T-cell (primary cell): Measurements from ENCODE around the gene SP8. TPM values are rescaled to one million over a fixed set of nuclear protein-coding genes. Genes with fewer than 3 reads are reported as not detected.

ENCODE experiments used
- ATAC-seq, 4 experiments: fragments of 200-7000 bp in 3 of 4; fragments of 150-1000 bp in 1 of 4; cut with Tn5 transposase; replicated peaks in 1 of 4; 1 replicate in 3 of 4; 2 replicates in 1 of 4; pipeline ENCODE4 v1.10.0; 2021; ENCODE audit warnings: moderate library complexity in 3 of 4, mild to moderate bottlenecking in 2 of 4, moderate number of reproducible peaks in 1 of 4
- CTCF ChIA-PET, 2 donors: fragments of 300-600 bp; sonication (Branson Sonifier 250); formaldehyde crosslinking; loops; one replicate each; lab custom pipeline; 2022; ENCODE audit warnings: antibody characterized with exemption in 2 of 2; lab: Charles Lee
- POLR2A ChIA-PET, 2 donors: fragments of 300-600 bp; sonication (Branson Sonifier 250); formaldehyde crosslinking; loops; one replicate each; lab custom pipeline; 2022; ENCODE audit warnings: antibody characterized with exemption in 2 of 2; lab: Charles Lee
- DNase-seq, 35 experiments: peaks; one replicate each; pipeline versions ENCODE4 v3.0.0 to v3.0.0-alpha.2; 2013 to 2023
- H3K27ac ChIP-seq: one replicate; pipeline ENCODE4 v1.5.1; 2013; ENCODE audit warnings: low read length
- H3K27me3 ChIP-seq, 2 experiments: replicated peaks in 1 of 2; 1 replicate in 1 of 2; 2 replicates in 1 of 2; pipeline versions ENCODE4 v1.6.1 to v1.7.0; 2013; ENCODE audit warnings: low read length in 1 of 2, mixed read lengths in 1 of 2; ENCODE audit not compliant: control insufficient read depth in 2 of 2, insufficient read depth in 2 of 2; ENCODE audit errors: extremely low read depth in 1 of 2
- H3K36me3 ChIP-seq, 2 donors: 1 replicate in 1 of 2; 2 replicates in 1 of 2; pipeline versions ENCODE4 v1.6.1 to v1.7.0; 2013; ENCODE audit warnings: low read length in 1 of 2; ENCODE audit not compliant: control insufficient read depth in 2 of 2, insufficient read depth in 1 of 2; ENCODE audit errors: extremely low read depth in 1 of 2
- H3K4me1 ChIP-seq, 2 experiments: 1 replicate in 1 of 2; 2 replicates in 1 of 2; pipeline versions ENCODE4 v1.6.1 to v1.7.0; 2013; ENCODE audit warnings: low read length in 2 of 2, mixed read lengths in 1 of 2; ENCODE audit not compliant: insufficient read depth in 2 of 2, control insufficient read depth in 1 of 2; ENCODE audit errors: extremely low read depth in 1 of 2
- H3K4me3 ChIP-seq, 2 donors: 1 replicate in 1 of 2; 2 replicates in 1 of 2; pipeline versions ENCODE4 v1.5.1 to v1.7.0; 2013; ENCODE audit warnings: mild to moderate bottlenecking in 2 of 2, low read length in 1 of 2, moderate library complexity in 1 of 2; ENCODE audit not compliant: control insufficient read depth in 1 of 2; ENCODE audit errors: extremely low read depth in 1 of 2
- H3K9me3 ChIP-seq: 2 replicates; pipeline ENCODE4 v1.7.0; 2013
- H3K27ac Mint-ChIP-seq, 2 donors: one replicate each; pipeline ENCODE4 v1.8.0; 2020 to 2021; ENCODE audit warnings: mild to moderate bottlenecking in 2 of 2, mixed read lengths in 2 of 2
- H3K27me3 Mint-ChIP-seq, 2 donors: one replicate each; pipeline ENCODE4 v1.8.0; 2021 to 2022; ENCODE audit warnings: mixed read lengths in 2 of 2
- H3K36me3 Mint-ChIP-seq: one replicate; pipeline ENCODE4 v1.8.0; 2021; ENCODE audit warnings: mixed read lengths
- H3K4me1 Mint-ChIP-seq, 3 donors: one replicate each; pipeline ENCODE4 v1.8.0; 2020 to 2022; ENCODE audit warnings: mixed read lengths in 3 of 3, mild to moderate bottlenecking in 1 of 3
- H3K4me3 Mint-ChIP-seq, 3 donors: one replicate each; pipeline ENCODE4 v1.8.0; 2020 to 2022; ENCODE audit warnings: mild to moderate bottlenecking in 3 of 3, mixed read lengths in 3 of 3, moderate library complexity in 3 of 3
- H3K9me3 Mint-ChIP-seq, 3 donors: one replicate each; pipeline ENCODE4 v1.8.0; 2020 to 2022; ENCODE audit warnings: mixed read lengths in 3 of 3
- WGBS: methylation state at CpG from one replicate; pipeline ENCODE4 v1.1.5; 2013; ENCODE audit warnings: missing lambda C conversion rate; ENCODE audit not compliant: insufficient coverage; 5-methylcytosine and 5-hydroxymethylcytosine counted together
- total RNA-seq, 35 experiments: library from RNA in 6 of 35; stranded (reverse) in 6 of 35; fragments of 120-200 nt in 1 of 35; gene quantifications; one replicate each; pipeline versions ENCODE4 v1.2.1 to v1.2.4 and lab custom pipeline; 2013 to 2026

Gene SP8
- total RNA-seq, 5 donors from 2014 or later (not counting 1 experiment from before 2014, with no cell fraction given) = 0.18 TPM; not detected in 4

DNA sequence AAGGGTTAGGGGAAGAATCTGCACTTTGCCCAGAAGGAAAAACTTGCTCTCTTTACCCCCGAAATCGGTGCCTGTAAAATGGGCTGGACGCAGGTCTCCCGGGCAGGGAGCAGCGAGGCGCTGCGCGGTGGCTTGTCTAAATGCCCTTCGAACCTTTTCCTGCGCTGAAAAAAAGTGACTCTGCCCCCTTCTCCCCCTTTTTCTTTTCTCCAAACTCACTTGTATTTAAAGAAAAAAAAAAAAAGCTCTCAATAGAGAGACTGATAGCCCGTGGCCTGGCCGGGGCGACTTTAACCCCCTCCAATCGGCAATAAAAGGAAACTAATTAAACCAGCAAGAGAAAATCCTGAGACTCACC lies 286 bp downstream of the SP8 start:
- peaks cover 30 to 53% of the 10 kb centered on the region in 2 experiments for H3K27me3 ChIP-seq

DNA sequence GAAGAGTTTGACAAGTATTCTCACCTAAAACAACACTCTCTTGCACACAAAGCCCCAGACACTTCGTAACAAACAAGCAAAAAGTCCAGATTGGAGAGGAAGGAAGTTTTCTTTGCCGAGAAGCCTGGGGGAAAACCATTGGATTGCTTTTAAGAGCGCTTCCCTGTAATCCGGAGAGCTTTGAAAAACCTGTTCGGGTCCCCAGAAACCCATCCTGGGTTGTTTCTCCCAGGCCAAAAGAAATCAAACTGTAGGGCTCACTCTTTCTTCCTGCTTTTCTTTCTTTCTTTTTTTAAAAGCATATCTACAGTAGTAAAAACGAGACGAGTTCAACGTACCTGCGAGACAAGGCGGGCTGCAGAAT lies 655 bp downstream of the SP8 start:
- Mint-ChIP-seq H3K27me3 (peaks cover 59 to 71% of the 10 kb centered on the region in 2 donors), H3K4me1 (peaks cover 23 to 26% (median 26%) of the 10 kb centered on the region in 3 donors), H3K27ac (peak overlapping the region in 1 of 2 donors; percentile 36), H3K4me3 (peak overlapping the region; percentile 49 to 79 (median 57)), H3K36me3 (peaks cover 3% of the 10 kb centered on the region), H3K9me3 (peaks cover 5 to 14% (median 6%) of the 10 kb centered on the region in 3 donors)
- Histone ChIP-seq H3K27me3 (peaks cover 27 to 50% of the 10 kb centered on the region in 2 experiments), H3K27ac (no peak overlapping the region), H3K36me3 (no peaks in the 10 kb centered on the region), H3K4me1 (peaks cover 20 to 32% of the 10 kb centered on the region in 2 experiments), H3K4me3 (peak overlapping the region in 1 of 2 donors; percentile 79), H3K9me3 (no peaks in the 10 kb centered on the region)
- WGBS = 0% methylated on average over 1 of the region's 10 CpGs
- ChIA-PET POLR2A (no interaction called here), CTCF (no interaction called here)
- no peak for DNase-seq
- ATAC-seq = no peak

More for the DNA sequence above, 286 bp downstream of the SP8 start:
- Mint-ChIP-seq H3K27ac (peak overlapping the region in 1 of 2 donors; percentile 36), H3K36me3 (peaks cover 5% of the 10 kb centered on the region), H3K4me3 (peak overlapping the region; percentile 39 to 79 (median 57)), H3K9me3 (peaks cover 5 to 16% (median 6%) of the 10 kb centered on the region in 3 donors), H3K4me1 (peaks cover 24 to 26% (median 26%) of the 10 kb centered on the region in 3 donors), H3K27me3 (peaks cover 59 to 73% of the 10 kb centered on the region in 2 donors)
- Histone ChIP-seq H3K4me3 (peak overlapping the region in 1 of 2 donors; percentile 79), H3K36me3 (no peaks in the 10 kb centered on the region), H3K9me3 (no peaks in the 10 kb centered on the region), H3K4me1 (peaks cover 20 to 32% of the 10 kb centered on the region in 2 experiments), H3K27ac (no peak overlapping the region)
- DNase-seq (no peak), ATAC-seq (no peak)
- ChIA-PET CTCF (interaction anchor here (0.6 to 0.7 kb wide), 3 partner anchors 8 to 1073 kb away, joined by 3 read pairs; no protein-coding TSS in a partner anchor), POLR2A (no interaction called here)
- 1% methylated on average over 10 of the region's 14 CpGs for WGBS

DNA sequence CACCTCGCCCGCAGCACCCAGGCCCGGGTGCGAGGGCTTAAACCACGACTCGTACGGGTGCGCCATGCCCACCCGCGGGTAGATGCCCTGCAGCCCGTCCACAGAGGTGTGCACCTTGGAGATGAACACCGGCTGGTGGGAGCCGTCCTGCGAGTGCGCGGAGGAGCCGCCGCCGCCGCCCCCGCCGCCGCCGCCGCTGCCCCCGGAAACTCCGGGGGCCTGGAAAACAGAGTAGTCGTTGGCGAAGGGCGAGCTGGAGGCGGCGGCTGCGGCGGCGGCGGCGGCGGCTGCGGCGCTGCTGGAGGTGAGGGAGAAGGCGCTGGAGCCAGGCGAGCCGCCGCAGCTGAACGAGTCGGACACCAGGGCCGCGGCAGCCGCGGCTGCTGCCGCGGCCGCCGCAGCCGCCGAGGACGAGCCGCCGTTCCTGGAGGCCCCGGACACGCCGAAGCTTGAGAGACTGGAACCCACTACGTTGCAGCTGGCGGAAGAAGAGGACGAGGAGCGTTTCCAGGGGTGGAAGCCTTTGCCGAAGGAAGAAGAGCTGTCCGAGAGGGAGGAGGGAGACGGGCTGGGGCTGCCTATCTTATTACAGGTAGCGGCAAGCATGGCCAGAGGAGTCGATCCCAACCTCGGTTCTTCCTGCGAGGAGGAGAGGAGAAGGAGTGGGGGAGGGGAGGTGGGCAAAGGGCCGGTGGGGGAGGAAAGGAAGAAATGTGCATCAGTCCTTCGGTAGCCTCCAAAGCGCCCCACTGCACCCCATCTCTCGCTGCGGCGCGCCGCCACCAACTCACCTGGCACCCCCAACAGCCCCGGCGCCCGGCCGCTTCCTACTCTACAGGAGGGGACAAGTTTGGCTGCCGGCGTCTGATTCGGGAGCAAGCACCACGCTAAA lies 1.3 kb downstream of the SP8 start:
- Histone ChIP-seq H3K9me3 (no peaks in the 10 kb centered on the region), H3K4me1 (peaks cover 20 to 32% of the 10 kb centered on the region in 2 experiments), H3K4me3 (peak overlapping the region in 1 of 2 donors; percentile 79), H3K27me3 (peaks cover 22 to 47% of the 10 kb centered on the region in 2 experiments), H3K27ac (no peak overlapping the region), H3K36me3 (no peaks in the 10 kb centered on the region)
- ChIA-PET CTCF (no interaction called here), POLR2A (no interaction called here)
- peaks cover 3% of the 10 kb centered on the region for H3K36me3 Mint-ChIP-seq
- H3K27me3 Mint-ChIP-seq = peaks cover 61 to 72% of the 10 kb centered on the region in 2 donors
- peaks cover 23 to 26% (median 26%) of the 10 kb centered on the region in 3 donors for H3K4me1 Mint-ChIP-seq
- peaks cover 5 to 14% (median 6%) of the 10 kb centered on the region in 3 donors for H3K9me3 Mint-ChIP-seq
- DNase-seq = no peak
- WGBS = 5% methylated on average over 79 of the region's 89 CpGs
- no peak for ATAC-seq
- no peak overlapping the region for H3K27ac Mint-ChIP-seq
- H3K4me3 Mint-ChIP-seq = peak overlapping the region; percentile 49 to 79 (median 57)

DNA sequence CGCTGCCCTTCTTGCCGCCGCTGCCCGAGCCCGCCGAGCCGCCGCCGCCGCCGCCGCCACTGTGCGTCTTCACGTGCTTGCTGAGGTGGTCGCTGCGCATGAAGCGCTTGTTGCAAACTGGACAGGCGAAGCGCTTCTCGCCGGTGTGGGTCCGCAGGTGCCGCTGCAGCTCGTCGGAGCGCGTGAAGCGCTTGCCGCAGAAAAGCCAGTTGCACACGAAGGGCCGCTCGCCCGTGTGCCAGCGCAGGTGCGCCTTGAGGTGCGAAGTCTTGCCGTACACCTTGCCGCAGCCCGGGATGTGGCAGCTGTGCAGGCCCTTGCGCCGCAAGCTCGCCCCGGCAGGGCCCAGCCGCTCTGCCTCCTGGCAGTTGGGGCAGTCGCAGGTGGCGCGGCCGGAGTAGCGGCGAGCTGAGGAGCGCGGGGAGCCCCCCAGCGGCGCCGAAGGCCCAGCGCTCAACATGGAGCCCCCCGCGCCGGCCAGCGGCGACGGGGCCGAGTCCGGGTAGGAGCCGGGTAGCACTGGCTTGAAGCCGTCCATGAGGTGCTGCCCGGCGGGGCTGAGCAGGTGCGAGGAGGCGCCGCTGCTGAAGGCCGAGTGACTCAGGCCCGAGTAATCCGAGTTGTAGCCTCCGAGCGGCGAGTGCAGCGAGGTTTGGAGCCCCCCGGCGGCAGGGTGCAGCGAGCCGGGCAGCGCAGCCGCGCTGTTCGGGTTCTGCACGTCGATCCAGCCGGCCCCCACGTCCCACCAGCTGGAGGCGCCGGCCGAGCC lies 2.1 kb downstream of the SP8 start:
- no peak overlapping the region for H3K27ac ChIP-seq
- Mint-ChIP-seq H3K27me3 (peaks cover 60 to 72% of the 10 kb centered on the region in 2 donors), H3K4me3 (peak overlapping the region in 1 of 3 donors; percentile 68), H3K27ac (no peak overlapping the region), H3K9me3 (peaks cover 5 to 10% (median 8%) of the 10 kb centered on the region in 3 donors), H3K36me3 (no peaks in the 10 kb centered on the region), H3K4me1 (peaks cover 23 to 26% (median 24%) of the 10 kb centered on the region in 3 donors)
- ChIA-PET POLR2A (no interaction called here), CTCF (no interaction called here)
- H3K9me3 ChIP-seq = no peaks in the 10 kb centered on the region
- DNase-seq (no peak), ATAC-seq (peak in 1 of 4 experiments; percentile 36)
- H3K4me1 ChIP-seq = peaks cover 20 to 32% of the 10 kb centered on the region in 2 experiments
- H3K27me3 ChIP-seq = peaks cover 24 to 49% of the 10 kb centered on the region in 2 experiments
- no peaks in the 10 kb centered on the region for H3K36me3 ChIP-seq
- peak overlapping the region in 1 of 2 donors; percentile 49 for H3K4me3 ChIP-seq
- 10% methylated on average over 79 of the region's 93 CpGs for WGBS

DNA sequence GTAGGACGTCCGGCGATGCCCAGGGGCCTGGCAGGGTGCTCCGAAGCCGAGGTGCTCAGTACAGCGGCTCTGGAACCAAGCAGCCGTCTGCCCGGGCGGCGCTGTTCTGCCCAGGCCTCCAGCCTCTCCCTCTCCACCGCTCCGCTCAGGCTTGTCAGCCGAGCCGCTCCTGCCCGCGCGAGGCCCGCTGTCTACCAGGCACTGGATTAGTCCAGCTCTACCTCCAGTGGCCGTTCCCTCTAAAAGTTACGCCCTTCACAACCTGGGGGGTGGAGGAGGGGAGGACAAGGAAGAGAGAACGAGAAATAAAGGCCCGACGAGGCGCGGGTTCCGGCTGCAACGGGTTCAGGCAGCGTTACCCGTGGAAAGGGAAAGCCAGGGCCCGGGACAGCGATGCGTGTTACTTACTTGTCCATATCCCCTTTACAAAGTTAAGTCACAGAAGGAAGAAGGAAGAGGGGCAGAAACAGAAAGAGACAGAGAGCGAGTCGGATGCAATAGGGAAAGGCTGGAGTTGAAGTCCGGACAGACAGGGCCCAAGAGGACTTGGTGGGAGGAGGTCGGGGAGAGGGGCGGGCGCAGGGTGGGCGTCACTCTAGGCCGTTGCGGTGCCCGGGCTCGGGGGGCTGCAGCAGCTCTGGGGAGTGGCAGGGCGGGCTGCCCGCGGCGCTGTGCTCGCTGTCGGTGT lies 2.8 kb downstream of the SP8 start:
- CTCF ChIA-PET = no interaction called here
- POLR2A ChIA-PET = no interaction called here
- DNase-seq = no peak
- Mint-ChIP-seq H3K9me3 (peaks cover 5 to 10% (median 8%) of the 10 kb centered on the region in 3 donors), H3K27me3 (peaks cover 65 to 76% of the 10 kb centered on the region in 2 donors), H3K4me1 (peaks cover 23 to 26% (median 24%) of the 10 kb centered on the region in 3 donors), H3K36me3 (no peaks in the 10 kb centered on the region), H3K27ac (no peak overlapping the region), H3K4me3 (peak overlapping the region; percentile 25 to 68 (median 35))
- H3K36me3 ChIP-seq = no peaks in the 10 kb centered on the region
- peak overlapping the region in 1 of 2 donors; percentile 38 for H3K4me3 ChIP-seq
- ATAC-seq = peak in 1 of 4 experiments; percentile 38
- 7% methylated on average over 27 of the region's 49 CpGs for WGBS
- H3K9me3 ChIP-seq = no peaks in the 10 kb centered on the region
- no peak overlapping the region for H3K27ac ChIP-seq
- peaks cover 28 to 53% of the 10 kb centered on the region in 2 experiments for H3K27me3 ChIP-seq
- peaks cover 20 to 32% of the 10 kb centered on the region in 2 experiments for H3K4me1 ChIP-seq
